Endothelial cell of umbilical vein (primary cell): ENCODE results near the gene MISFA. TPM values are rescaled to one million over a fixed set of nuclear protein-coding genes. Genes with fewer than 3 reads are reported as not detected.
A peak's percentile ranks its signal among the peaks of the same experiment; 100 is the strongest.

Experiments
- BruUV-seq: library from RNA; stranded (reverse); fragments of 400-500 nt; replicated peaks from 2 replicates; lab custom pipeline; 2021; lab: Mats Ljungman, UMichigan
- CTCF ChIA-PET: fragments of 300-600, 350-600 bp; sonication (Branson Sonifier 250); formaldehyde crosslinking; loops from one replicate; lab custom pipeline; 2021; ENCODE audit warnings: antibody characterized with exemption, inconsistent platforms; lab: Charles Lee
- POLR2A ChIA-PET: fragments of 300-600, 350-600 bp; sonication (Branson Sonifier 250); formaldehyde crosslinking; loops from one replicate; lab custom pipeline; 2021; ENCODE audit warnings: antibody characterized with exemption, inconsistent platforms; lab: Charles Lee
- DNase-seq: peaks from one replicate; pipeline ENCODE4 v3.0.0-alpha.2; 2011; ENCODE audit warnings: low read depth, low spot score
- FAIRE-seq: peaks from 2 replicates; lab custom pipeline; 2011; peaks lifted over from hg19 to GRCh38; lab: Jason Lieb, UNC
- H2AFZ ChIP-seq: 2 replicates; pipeline ENCODE4 v1.6.0; 2012; ENCODE audit warnings: low read depth, low read length, control low read depth, inconsistent platforms
- H3K27ac ChIP-seq: 2 replicates; pipeline ENCODE4 v1.5.1; 2011; ENCODE audit warnings: low read depth, mild to moderate bottlenecking, control low read depth, low read length, moderate library complexity; ENCODE audit not compliant: insufficient read depth
- H3K27me3 ChIP-seq, 2 experiments: 2 replicates each; pipeline versions ENCODE4 v1.6.0 to v1.6.1; 2011; ENCODE audit warnings: low read length in 2 of 2, mixed read lengths in 1 of 2; ENCODE audit not compliant: control insufficient read depth in 2 of 2, insufficient read depth in 2 of 2
- H3K36me3 ChIP-seq, 2 experiments: 2 replicates in 1 of 2; 3 replicates in 1 of 2; pipeline ENCODE4 v1.5.1; 2011; ENCODE audit warnings: low read length in 2 of 2, mild to moderate bottlenecking in 1 of 2, moderate library complexity in 1 of 2; ENCODE audit not compliant: control insufficient read depth in 2 of 2, insufficient read depth in 2 of 2; ENCODE audit errors: extremely low read depth in 1 of 2
- H3K4me1 ChIP-seq: 3 replicates; pipeline ENCODE4 v1.5.1; 2011; ENCODE audit warnings: mild to moderate bottlenecking, low read length; ENCODE audit not compliant: control insufficient read depth, insufficient read depth; ENCODE audit errors: extremely low read depth
- H3K4me2 ChIP-seq: 2 replicates; pipeline ENCODE4 v1.6.1; 2011; ENCODE audit warnings: low read length, control low read depth, mixed read lengths; ENCODE audit not compliant: insufficient read depth
- H3K4me3 ChIP-seq, 3 experiments: fragments of 200-600 bp in 1 of 3; sonication (generic), shearing (Covaris generic) in 1 of 3; replicated peaks in 1 of 3; 2 replicates each; pipeline ENCODE4 v1.5.1; 2011 to 2016; ENCODE audit warnings: control low read depth in 3 of 3, low read length in 3 of 3, mild to moderate bottlenecking in 2 of 3, inconsistent platforms in 1 of 3, low read depth in 1 of 3, moderate library complexity in 1 of 3; ENCODE audit not compliant: insufficient read depth in 1 of 3
- H3K79me2 ChIP-seq: 2 replicates; pipeline ENCODE4 v1.6.0; 2012; ENCODE audit warnings: low read length, inconsistent platforms; ENCODE audit not compliant: control insufficient read depth, insufficient read depth
- H3K9ac ChIP-seq: replicated peaks from 2 replicates; pipeline ENCODE3; 2011; ENCODE audit warnings: low read length, control low read depth; ENCODE audit not compliant: insufficient read depth; ENCODE audit errors: extremely low read depth
- H3K9me1 ChIP-seq: replicated peaks from 3 replicates; pipeline ENCODE4 v1.6.0; 2011; ENCODE audit warnings: mild to moderate bottlenecking, low read length; ENCODE audit not compliant: control insufficient read depth, insufficient read depth; ENCODE audit errors: extremely low read depth
- H3K9me3 ChIP-seq: replicated peaks from 2 replicates; pipeline ENCODE4 v1.5.1; 2012; ENCODE audit warnings: low read length, inconsistent platforms; ENCODE audit not compliant: control insufficient read depth, insufficient read depth
- H4K20me1 ChIP-seq: replicated peaks from 2 replicates; pipeline ENCODE3; 2011; ENCODE audit warnings: mild to moderate bottlenecking, low read length; ENCODE audit not compliant: control insufficient read depth, insufficient read depth; ENCODE audit errors: extremely low read depth
- EZH2 ChIP-seq: IDR thresholded peaks from 2 replicates; pipeline ENCODE4 v1.6.1; 2012; ENCODE audit warnings: borderline replicate concordance, low read depth, mild to moderate bottlenecking, moderate library complexity, low read length, inconsistent platforms; ENCODE audit not compliant: severe bottlenecking
- FOS ChIP-seq: IDR thresholded peaks from 2 replicates; pipeline ENCODE4 v1.6.1; 2011; ENCODE audit warnings: mild to moderate bottlenecking, low read length, moderate library complexity, borderline replicate concordance; ENCODE audit not compliant: insufficient read depth
- GATA2 ChIP-seq: IDR thresholded peaks from 2 replicates; pipeline ENCODE4 v1.7.0; 2011; ENCODE audit warnings: low read depth, mild to moderate bottlenecking, moderate library complexity, mixed read lengths, low read length; ENCODE audit not compliant: insufficient read length, insufficient read depth
- JUN ChIP-seq: IDR thresholded peaks from 2 replicates; pipeline ENCODE4 v1.6.1; 2011; ENCODE audit warnings: borderline replicate concordance, low read depth; ENCODE audit not compliant: insufficient read length, insufficient read depth
- MYC ChIP-seq: IDR thresholded peaks from one replicate; pipeline ENCODE4 v1.6.1; 2011; ENCODE audit warnings: mild to moderate bottlenecking, low read depth, low read length
- POLR2A ChIP-seq: IDR thresholded peaks from 2 replicates; pipeline ENCODE4 v1.6.1; 2012; ENCODE audit warnings: low read depth, mild to moderate bottlenecking, control low read depth, low read length
- POLR2AphosphoS5 ChIP-seq: IDR thresholded peaks from 2 replicates; pipeline ENCODE4 v1.6.1; 2012; ENCODE audit warnings: low read depth, mild to moderate bottlenecking, control low read depth, low read length, moderate library complexity; ENCODE audit not compliant: insufficient read depth
- dilution Hi-C: fragments of 300-500 bp; cut with MboI; formaldehyde crosslinking; loops from one replicate; pipeline ENCODE4 v1.15.0; 2019; ENCODE audit warnings: low sequenced_read_pairs; ENCODE audit not compliant: extremely low pct_ligation_motif_present
- intact Hi-C: fragments of 100-400 bp; cut with micrococcal nuclease; formaldehyde crosslinking; loops from one replicate; pipeline ENCODE4 v1.10.0; 2022
- polyA plus RNA-seq, 4 experiments: library from polyadenylated mRNA; depleted of rRNA in 3 of 4; stranded (reverse) in 3 of 4; unstranded in 1 of 4; fragments of >200 nt; gene quantifications; 2 replicates each; pipeline versions ENCODE4 v1.2.1 to v1.2.3, GENCODE V29; 2011 to 2012; ENCODE audit warnings: missing spikeins in 1 of 4
- total RNA-seq: library from RNA; stranded (reverse); gene quantifications from 2 replicates; pipeline ENCODE4 v1.2.3, GENCODE V29; 2021
- TF ChIP-seq, protein P1 (sequence below), 2 donors: IDR thresholded peaks; 1 replicate in 1 of 2; 2 replicates in 1 of 2; pipeline ENCODE4 v1.5.1; 2011; ENCODE audit warnings: low read length in 2 of 2, mild to moderate bottlenecking in 2 of 2, moderate library complexity in 2 of 2, control low read depth in 1 of 2, inconsistent platforms in 1 of 2, low read depth in 1 of 2; ENCODE audit not compliant: insufficient read depth in 1 of 2; ENCODE audit errors: extremely low read depth in 1 of 2
- TF ChIP-seq, protein P2 (sequence below): IDR thresholded peaks from 2 replicates; pipeline ENCODE4 v1.6.1; 2011; ENCODE audit not compliant: insufficient read depth, insufficient read length

Gene MISFA
- total and polyA plus RNA-seq, 2 donors (not counting 3 experiments of a cell fraction or from before 2014, with no cell fraction given), result 1.4 to 3.6 TPM

DNA sequence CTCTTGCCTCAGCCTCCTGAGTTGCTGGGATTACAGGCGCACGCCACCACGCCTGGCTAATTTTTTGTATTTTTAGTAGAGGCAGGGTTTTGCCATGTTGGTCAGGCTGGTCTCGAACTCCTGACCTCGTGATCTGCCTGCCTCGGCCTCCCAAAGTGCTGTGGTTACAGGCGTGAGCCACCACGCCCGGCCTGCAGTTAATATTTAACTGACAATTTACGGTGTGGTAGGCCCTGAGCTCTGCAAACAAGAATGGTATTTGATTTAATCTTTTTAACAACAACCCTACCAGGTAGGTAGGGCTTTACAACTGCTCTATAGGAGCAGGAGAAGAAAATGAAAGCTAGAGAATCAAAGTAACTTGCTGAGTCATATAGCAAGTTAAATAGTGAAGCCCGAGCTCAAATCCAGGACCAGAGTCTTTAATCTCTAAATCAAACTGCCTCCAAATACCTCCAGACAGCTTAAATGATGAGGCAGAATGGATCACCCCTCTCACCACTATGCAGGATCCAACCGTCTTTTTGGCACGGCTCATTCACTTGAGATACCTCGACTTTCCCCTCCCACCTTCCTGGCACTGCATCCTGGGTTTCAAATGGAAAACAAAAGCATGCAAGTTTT, 20.5 kb upstream of the MISFA start:
- no peak overlapping the region for H2AFZ ChIP-seq
- no peak overlapping the region for H3K4me3 ChIP-seq
- H3K36me3 ChIP-seq, result no peaks in the 10 kb centered on the region
- H3K4me2 ChIP-seq, result no peak overlapping the region
- peak; percentile 70 for FAIRE-seq
- ChIA-PET CTCF (interaction anchor here (1.3 to 2.3 kb wide), 4 partner anchors 9 to 185 kb away, joined by 3 to 6 read pairs (median 4); no protein-coding TSS in a partner anchor), POLR2A (no interaction called here)
- peaks cover 2% of the 10 kb centered on the region for H3K79me2 ChIP-seq
- intact Hi-C loops, result loop anchor here (5.0 kb wide), 1 partner anchor 1803 kb away; no protein-coding TSS in a partner anchor
- dilution Hi-C loops, result no loop called here
- H3K27ac ChIP-seq, result no peak overlapping the region
- BruUV-seq, result no TSS peak
- no peaks in the 10 kb centered on the region for H3K27me3 ChIP-seq
- H4K20me1 ChIP-seq, result no peaks in the 10 kb centered on the region
- H3K9ac ChIP-seq, result no peak overlapping the region
- no peaks in the 10 kb centered on the region for H3K9me1 ChIP-seq
- H3K9me3 ChIP-seq, result no peaks in the 10 kb centered on the region
- TF ChIP-seq JUN (no peak), GATA2 (no peak), EZH2 (no peak), FOS (no peak), POLR2A (no peak), MYC (no peak), POLR2AphosphoS5 (no peak)
- TF ChIP-seq, protein P1, sequence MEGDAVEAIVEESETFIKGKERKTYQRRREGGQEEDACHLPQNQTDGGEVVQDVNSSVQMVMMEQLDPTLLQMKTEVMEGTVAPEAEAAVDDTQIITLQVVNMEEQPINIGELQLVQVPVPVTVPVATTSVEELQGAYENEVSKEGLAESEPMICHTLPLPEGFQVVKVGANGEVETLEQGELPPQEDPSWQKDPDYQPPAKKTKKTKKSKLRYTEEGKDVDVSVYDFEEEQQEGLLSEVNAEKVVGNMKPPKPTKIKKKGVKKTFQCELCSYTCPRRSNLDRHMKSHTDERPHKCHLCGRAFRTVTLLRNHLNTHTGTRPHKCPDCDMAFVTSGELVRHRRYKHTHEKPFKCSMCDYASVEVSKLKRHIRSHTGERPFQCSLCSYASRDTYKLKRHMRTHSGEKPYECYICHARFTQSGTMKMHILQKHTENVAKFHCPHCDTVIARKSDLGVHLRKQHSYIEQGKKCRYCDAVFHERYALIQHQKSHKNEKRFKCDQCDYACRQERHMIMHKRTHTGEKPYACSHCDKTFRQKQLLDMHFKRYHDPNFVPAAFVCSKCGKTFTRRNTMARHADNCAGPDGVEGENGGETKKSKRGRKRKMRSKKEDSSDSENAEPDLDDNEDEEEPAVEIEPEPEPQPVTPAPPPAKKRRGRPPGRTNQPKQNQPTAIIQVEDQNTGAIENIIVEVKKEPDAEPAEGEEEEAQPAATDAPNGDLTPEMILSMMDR (IDR thresholded peaks at IDR 0.05; ENCODE audit: extremely low read depth in 1 of 2, insufficient read depth in 1 of 2, low read depth in 1 of 2, low read length in 2 of 2), result no peak
- TF ChIP-seq, protein P2, sequence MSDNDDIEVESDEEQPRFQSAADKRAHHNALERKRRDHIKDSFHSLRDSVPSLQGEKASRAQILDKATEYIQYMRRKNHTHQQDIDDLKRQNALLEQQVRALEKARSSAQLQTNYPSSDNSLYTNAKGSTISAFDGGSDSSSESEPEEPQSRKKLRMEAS, result no peak
- no peak for DNase-seq
- peaks cover 5% of the 10 kb centered on the region for H3K4me1 ChIP-seq
